NCI-H128 (cell line): ENCODE data around the gene PPTC7.
"Not testable (repeated sequence)": the region's sequence is repeated elsewhere in the genome, so short reads cannot be mapped to it uniquely, and the experiment has no call there.

Experiments
- DNase-seq: peaks from one replicate; lab custom pipeline; 2025; ENCODE audit not compliant: unreplicated experiment; lab: John Stamatoyannopoulos, UW

PPTC7 gene

GRCh38 chr12:110537605-110538409 is 45.3 kb downstream of the PPTC7 start:
- DNase-seq: no peak

GRCh38 chr12:110536834-110537604 is 46.1 kb downstream of the PPTC7 start:
- no peak for DNase-seq

GRCh38 chr12:110534811-110535210 is 48.3 kb downstream of the PPTC7 start:
- no peak for DNase-seq

- DNase-seq: no peak
Measured at GRCh38 chr12:110533607-110534006, 49.5 kb downstream of the PPTC7 start.

GRCh38 chr12:110532644-110533043 is 50.5 kb downstream of the PPTC7 start:
- DNase-seq: no peak

GRCh38 chr12:110531741-110532333 is 51.3 kb downstream of the PPTC7 start:
- DNase-seq: no peak

- DNase-seq: no peak
Measured at GRCh38 chr12:110530511-110530910, 52.6 kb downstream of the PPTC7 start.

- no peak for DNase-seq
Measured at GRCh38 chr12:110528277-110528839, 54.8 kb downstream of the PPTC7 start.

GRCh38 chr12:110520876-110521712 is 62.0 kb downstream of the PPTC7 start:
- not testable (repeated sequence) for DNase-seq

GRCh38 chr12:110518014-110518413 is 65.1 kb downstream of the PPTC7 start:
- DNase-seq: not testable (repeated sequence)

- DNase-seq: no peak
Measured at GRCh38 chr12:110516995-110517394, 66.1 kb downstream of the PPTC7 start.

- no peak for DNase-seq
Measured at GRCh38 chr12:110514363-110514762, 68.8 kb downstream of the PPTC7 start.

GRCh38 chr12:110513842-110514241 is 69.3 kb downstream of the PPTC7 start:
- DNase-seq: no peak

- no peak for DNase-seq
Measured at GRCh38 chr12:110508071-110508586, 75.0 kb downstream of the PPTC7 start.

GRCh38 chr12:110505332-110505731 is 77.8 kb downstream of the PPTC7 start:
- DNase-seq: no peak

GRCh38 chr12:110503432-110503831 is 79.7 kb downstream of the PPTC7 start:
- no peak for DNase-seq

- DNase-seq: peak; percentile 95
Measured at GRCh38 chr12:110501752-110502738, 81.1 kb downstream of the PPTC7 start, which contains the start of the genes RAD9B and VPS29. TSS of gene RAD9B (plus strand) at chr12:110502331. CDS start at chr12:110502338, 7 bp downstream. TSS of gene VPS29 (minus strand) at chr12:110502111. CDS start at chr12:110502051, 60 bp downstream.

- DNase-seq: peak; percentile 54
Measured at GRCh38 chr12:110501399-110501751, 81.7 kb downstream of the PPTC7 start.
